GM19025 (cell line): ENCODE results near the gene LIPI.
"Not testable (repeated sequence)": the region's sequence is repeated elsewhere in the genome, so short reads cannot be mapped to it uniquely, and the experiment has no call there.

Experiments used
- ATAC-seq: cut with Tn5 transposase; IDR thresholded peaks from one replicate; pipeline ENCODE4 v1.9.1; 2021; ENCODE audit warnings: mild to moderate bottlenecking, low read depth, moderate library complexity; ENCODE audit not compliant: unreplicated experiment

The LIPI gene

GRCh38 chr21:14120091-14120734, 90.5 kb downstream of the LIPI start:
- peak; percentile 42 for ATAC-seq

- no peak for ATAC-seq
Observed at GRCh38 chr21:14119038-14119437, 91.7 kb downstream of the LIPI start.

GRCh38 chr21:14116080-14116481, 94.7 kb downstream of the LIPI start:
- ATAC-seq, result peak; percentile 82

- ATAC-seq, result no peak
Observed at GRCh38 chr21:14115646-14116045, 95.1 kb downstream of the LIPI start.

GRCh38 chr21:14114251-14114650, 96.5 kb downstream of the LIPI start:
- no peak for ATAC-seq

- not testable (repeated sequence) for ATAC-seq
Observed at GRCh38 chr21:14104564-14104963, 106.2 kb downstream of the LIPI start.

- ATAC-seq, result no peak
Observed at GRCh38 chr21:14099570-14099969, 111.2 kb downstream of the LIPI start.

- ATAC-seq, result no peak
Observed at GRCh38 chr21:14097881-14098499, 112.8 kb downstream of the LIPI start.

- no peak for ATAC-seq
Observed at GRCh38 chr21:14096577-14096976, 114.2 kb downstream of the LIPI start.

- ATAC-seq, result no peak
Observed at GRCh38 chr21:14096172-14096571, 114.6 kb downstream of the LIPI start.

GRCh38 chr21:14095056-14095455, 115.7 kb downstream of the LIPI start:
- no peak for ATAC-seq

- ATAC-seq, result no peak
Observed at GRCh38 chr21:14092834-14093560, 117.8 kb downstream of the LIPI start.

GRCh38 chr21:14090184-14090583, 120.6 kb downstream of the LIPI start:
- ATAC-seq, result not testable (repeated sequence)

- ATAC-seq, result no peak
Observed at GRCh38 chr21:14088391-14088790, 122.4 kb downstream of the LIPI start.

- no peak for ATAC-seq
Observed at GRCh38 chr21:14086553-14086952, 124.2 kb downstream of the LIPI start.

- ATAC-seq, result no peak
Observed at GRCh38 chr21:14084701-14085100, 126.1 kb downstream of the LIPI start.

GRCh38 chr21:14084068-14084501, 126.7 kb downstream of the LIPI start:
- no peak for ATAC-seq

GRCh38 chr21:14080764-14081096, 130.0 kb downstream of the LIPI start:
- ATAC-seq, result no peak

- no peak for ATAC-seq
Observed at GRCh38 chr21:14080040-14080763, 130.6 kb downstream of the LIPI start.

- ATAC-seq, result no peak
Observed at GRCh38 chr21:14078746-14079375, 131.9 kb downstream of the LIPI start.
